GM23338 (cell line): ENCODE data around the gene KRT9. TPM values are rescaled to one million over a fixed set of nuclear protein-coding genes. Genes with fewer than 3 reads are reported as not detected.

Experiments
- ATAC-seq: fragments of 200-7000 bp; cut with Tn5 transposase; 3 replicates; pipeline ENCODE4 v1.9.1; 2020
- DNase-seq: peaks from one replicate; pipeline ENCODE4 v3.0.0-alpha.2; 2015; ENCODE audit warnings: low spot score
- H2AFZ ChIP-seq: fragments of 200-600 bp; sonication (generic); 2 replicates; pipeline ENCODE4 v1.8.0; 2016; ENCODE audit warnings: antibody characterized with exemption, mild to moderate bottlenecking, moderate library complexity
- H3F3A ChIP-seq: fragments of 200-600 bp; sonication (generic); replicated peaks from 2 replicates; pipeline ENCODE4 v1.8.0; 2017; ENCODE audit warnings: antibody characterized with exemption, mixed run types, low read depth
- H3K27ac ChIP-seq: fragments of 200-600 bp; sonication (generic); 2 replicates; pipeline ENCODE4 v1.6.1; 2016; ENCODE audit warnings: low read depth
- H3K27me3 ChIP-seq: fragments of 200-600 bp; sonication (generic); 2 replicates; pipeline ENCODE4 v1.8.0; 2016; ENCODE audit warnings: mild to moderate bottlenecking, mixed run types, moderate library complexity; ENCODE audit not compliant: insufficient read depth
- H3K36me3 ChIP-seq: fragments of 200-600 bp; sonication (generic); 2 replicates; pipeline ENCODE4 v1.8.0; 2016; ENCODE audit warnings: mild to moderate bottlenecking; ENCODE audit not compliant: insufficient read depth
- H3K4me1 ChIP-seq: fragments of 200-600 bp; sonication (generic); 2 replicates; pipeline ENCODE4 v1.8.0; 2016; ENCODE audit warnings: mild to moderate bottlenecking, moderate library complexity; ENCODE audit not compliant: insufficient read depth
- H3K4me2 ChIP-seq: fragments of 200-600 bp; sonication (generic); 2 replicates; pipeline ENCODE4 v1.7.1; 2017; ENCODE audit warnings: mixed run types
- H3K4me3 ChIP-seq: fragments of 200-600 bp; sonication (generic); 2 replicates; pipeline ENCODE4 v1.6.1; 2016; ENCODE audit warnings: mixed run types
- H3K79me2 ChIP-seq: fragments of 200-600 bp; sonication (generic); replicated peaks from 2 replicates; pipeline ENCODE4 v1.8.0; 2017; ENCODE audit warnings: mild to moderate bottlenecking; ENCODE audit not compliant: insufficient read depth
- H3K9me2 ChIP-seq: fragments of 200-600 bp; sonication (generic); 2 replicates; pipeline ENCODE4 v1.8.0; 2017; ENCODE audit not compliant: insufficient read depth
- H4K20me1 ChIP-seq: fragments of 200-600 bp; sonication (generic); replicated peaks from 2 replicates; pipeline ENCODE4 v1.8.0; 2017; ENCODE audit warnings: mild to moderate bottlenecking; ENCODE audit not compliant: insufficient read depth
- H3K27ac Mint-ChIP-seq: 2 replicates; pipeline ENCODE4 v1.8.0; 2020; ENCODE audit warnings: inconsistent platforms, mild to moderate bottlenecking, moderate library complexity, mixed read lengths
- H3K27me3 Mint-ChIP-seq: 3 replicates; pipeline ENCODE4 v1.8.0; 2022; ENCODE audit warnings: low read depth, mild to moderate bottlenecking, moderate library complexity, mixed read lengths, inconsistent platforms; ENCODE audit not compliant: insufficient read depth, poor library complexity
- H3K36me3 Mint-ChIP-seq: 3 replicates; pipeline ENCODE4 v1.8.0; 2021; ENCODE audit warnings: low read depth, mild to moderate bottlenecking, inconsistent platforms, moderate library complexity, mixed read lengths
- H3K4me1 Mint-ChIP-seq: 3 replicates; pipeline ENCODE4 v1.8.0; 2020; ENCODE audit warnings: mild to moderate bottlenecking, inconsistent platforms, mixed read lengths
- H3K4me3 Mint-ChIP-seq: 3 replicates; pipeline ENCODE4 v1.8.0; 2021; ENCODE audit warnings: moderate library complexity, mild to moderate bottlenecking, inconsistent platforms, mixed read lengths
- H3K9me3 Mint-ChIP-seq: 3 replicates; pipeline ENCODE4 v1.8.0; 2020; ENCODE audit warnings: moderate library complexity, mild to moderate bottlenecking, inconsistent platforms, mixed read lengths
- CREB1 ChIP-seq: fragments of 250-450 bp; sonication (Bioruptor Pico); IDR thresholded peaks from 2 replicates; pipeline ENCODE4 v1.5.0; 2020; ENCODE audit warnings: low read depth, mild to moderate bottlenecking, moderate library complexity
- CTCF ChIP-seq, 2 experiments: fragments of 200-600 bp in 1 of 2; sonication (generic) in 1 of 2; conservative IDR thresholded peaks; 2 replicates each; pipeline versions ENCODE4 v1.5.1 to v1.6.1; 2016 to 2017; ENCODE audit warnings: antibody characterized with exemption in 2 of 2, low read depth in 2 of 2, mild to moderate bottlenecking in 2 of 2, moderate library complexity in 1 of 2
- ETS1 ChIP-seq: IDR thresholded peaks from 2 replicates; pipeline ENCODE4 v1.6.1; 2016; ENCODE audit warnings: antibody characterized with exemption
- EZH2 ChIP-seq: fragments of 200-600 bp; sonication (generic); IDR thresholded peaks from one replicate; pipeline ENCODE4 v1.8.0; 2017; ENCODE audit warnings: antibody characterized with exemption, mild to moderate bottlenecking, low read depth; ENCODE audit not compliant: unreplicated experiment
- EZH2phosphoT487 ChIP-seq: fragments of 200-600 bp; sonication (generic); IDR thresholded peaks from one replicate; pipeline ENCODE4 v1.8.1; 2018; ENCODE audit warnings: antibody characterized with exemption; ENCODE audit not compliant: unreplicated experiment
- JUNB ChIP-seq: IDR thresholded peaks from one replicate; pipeline ENCODE4 v1.6.1; 2016; ENCODE audit warnings: antibody characterized with exemption; ENCODE audit not compliant: unreplicated experiment
- NANOG ChIP-seq: IDR thresholded peaks from 2 replicates; pipeline ENCODE4 v1.6.1; 2016; ENCODE audit warnings: antibody characterized with exemption, borderline replicate concordance
- POLR2AphosphoS5 ChIP-seq: IDR thresholded peaks from 2 replicates; pipeline ENCODE4 v1.6.1; 2016; ENCODE audit warnings: antibody characterized with exemption, low read depth
- REST ChIP-seq: IDR thresholded peaks from one replicate; pipeline ENCODE4 v1.6.1; 2018; ENCODE audit warnings: antibody characterized with exemption; ENCODE audit not compliant: unreplicated experiment
- STAT1 ChIP-seq: IDR thresholded peaks from one replicate; pipeline ENCODE4 v1.6.1; 2016; ENCODE audit warnings: antibody characterized with exemption; ENCODE audit not compliant: unreplicated experiment
- ZNF114 ChIP-seq: fragments of 250-450 bp; sonication (Bioruptor Pico); IDR thresholded peaks from 2 replicates; pipeline ENCODE4 v1.5.0; 2020; ENCODE audit warnings: mild to moderate bottlenecking, moderate library complexity
- ZNF331 ChIP-seq: fragments of 250-450 bp; sonication (Bioruptor Pico); IDR thresholded peaks from 2 replicates; pipeline ENCODE4 v1.5.0; 2020; ENCODE audit warnings: low read depth, mild to moderate bottlenecking, moderate library complexity
- ZNF462 ChIP-seq: fragments of 250-450 bp; sonication (Bioruptor Pico); IDR thresholded peaks from 2 replicates; pipeline ENCODE4 v1.5.0; 2020; ENCODE audit warnings: mild to moderate bottlenecking, moderate library complexity
- polyA plus RNA-seq: library from polyadenylated mRNA; unstranded; fragments of >200 nt; fragmentation: Nextera tagmentation; extraction: Ambion mirVana; gene quantifications from 2 replicates; pipeline ENCODE4 v1.2.1, GENCODE V29; 2016
- total RNA-seq: library from RNA; depleted of rRNA; stranded (reverse); fragments of >200 nt; shearing (Covaris generic); gene quantifications from 2 replicates; pipeline ENCODE4 v1.2.3, GENCODE V29; 2014

The KRT9 gene
- total and polyA plus RNA-seq, 2 experiments from 2014 or later, result not detected

- Histone ChIP-seq H3K4me1 (peaks cover 6% of the 10 kb centered on the region; the same call in 1 of the 2 replicates), H3K27me3 (no peaks in the 10 kb centered on the region), H3F3A (0 out of 2 replicates have a peak, but pooled peaks cover 4% of the 10 kb centered on the region), H3K27ac (no peak overlapping the region), H3K36me3 (no peaks in the 10 kb centered on the region), H3K79me2 (no peaks in the 10 kb centered on the region), H4K20me1 (no peaks in the 10 kb centered on the region), H3K4me2 (no peak overlapping the region), H2AFZ (no peak overlapping the region), H3K9me2 (no peaks in the 10 kb centered on the region), H3K4me3 (no peak overlapping the region)
- TF ChIP-seq EZH2 (no peak), ZNF462 (no peak), JUNB (no peak), CTCF (conservative IDR thresholded peaks at IDR 0.05; ENCODE audit: low read depth in 2 of 2) (no peak), REST (no peak), POLR2AphosphoS5 (no peak), EZH2phosphoT487 (no peak), ZNF331 (CRISPR knock-in tag) (no peak), ZNF114 (CRISPR knock-in tag) (no peak), NANOG (no peak), STAT1 (no peak), CREB1 (CRISPR knock-in tag) (no peak), ETS1 (no peak)
- H3K36me3 Mint-ChIP-seq, result no peaks in the 10 kb centered on the region
- peaks cover 20% of the 10 kb centered on the region for H3K27me3 Mint-ChIP-seq
- no peaks in the 10 kb centered on the region for H3K9me3 Mint-ChIP-seq
- no peak overlapping the region for H3K27ac Mint-ChIP-seq
- DNase-seq, result no peak
- no peak overlapping the region for H3K4me3 Mint-ChIP-seq
- H3K4me1 Mint-ChIP-seq, result peaks cover 27% of the 10 kb centered on the region
- no peak for ATAC-seq
Observed at GRCh38 chr17:41516830-41517283, 55.0 kb downstream of the KRT9 start.
